CD4-positive, alpha-beta memory T cell (primary cell): ENCODE measurements around the gene ADM5. TPM values are rescaled to one million over a fixed set of nuclear protein-coding genes. Genes with fewer than 3 reads are reported as not detected.
A peak's percentile ranks its signal among the peaks of the same experiment; 100 is the strongest.

Source experiments
- CTCF ChIA-PET: fragments of 350-600 bp; sonication (Branson Sonifier 250); formaldehyde crosslinking; loops from one replicate; lab custom pipeline; 2021; ENCODE audit warnings: inconsistent platforms; ENCODE audit not compliant: partially characterized antibody; lab: Charles Lee
- POLR2A ChIA-PET: fragments of 350-600 bp; sonication (Branson Sonifier 250); formaldehyde crosslinking; loops from one replicate; lab custom pipeline; 2021; ENCODE audit not compliant: partially characterized antibody; lab: Charles Lee
- DNase-seq, 5 donors: peaks; one replicate each; pipeline versions ENCODE4 v3.0.0 to v3.0.0-alpha.2; 2020 to 2022; ENCODE audit warnings: mixed read lengths in 1 of 5
- H3K27ac ChIP-seq: one replicate; pipeline ENCODE4 v1.7.0; 2013; ENCODE audit warnings: low read depth, low read length
- H3K27me3 ChIP-seq: 2 replicates; pipeline ENCODE4 v1.7.0; 2013; ENCODE audit warnings: mild to moderate bottlenecking, low read length, moderate library complexity; ENCODE audit not compliant: insufficient read depth
- H3K36me3 ChIP-seq: 2 replicates; pipeline ENCODE4 v1.7.0; 2013; ENCODE audit warnings: mild to moderate bottlenecking, low read length, moderate library complexity; ENCODE audit not compliant: insufficient read depth
- H3K4me1 ChIP-seq: 2 replicates; pipeline ENCODE4 v1.7.0; 2013; ENCODE audit warnings: mild to moderate bottlenecking, low read length, moderate library complexity; ENCODE audit not compliant: insufficient read depth
- H3K4me3 ChIP-seq, 2 donors: one replicate each; pipeline ENCODE4 v1.7.0; 2013; ENCODE audit warnings: low read length in 2 of 2, mild to moderate bottlenecking in 1 of 2
- H3K9me3 ChIP-seq, 2 donors: one replicate each; pipeline ENCODE4 v1.7.0; 2013; ENCODE audit warnings: low read length in 2 of 2, control low read depth in 1 of 2; ENCODE audit not compliant: control insufficient read depth in 1 of 2
- H3K27ac Mint-ChIP-seq, 7 donors: one replicate each; pipeline ENCODE4 v1.8.0; 2020 to 2021; ENCODE audit warnings: mixed read lengths in 7 of 7, mild to moderate bottlenecking in 6 of 7, inconsistent platforms in 3 of 7, moderate library complexity in 3 of 7
- H3K27me3 Mint-ChIP-seq, 2 donors: one replicate each; pipeline ENCODE4 v1.8.0; 2020 to 2021; ENCODE audit warnings: mixed read lengths in 2 of 2
- H3K36me3 Mint-ChIP-seq, 2 donors: one replicate each; pipeline ENCODE4 v1.8.0; 2020 to 2021; ENCODE audit warnings: mixed read lengths in 2 of 2, inconsistent platforms in 1 of 2, mild to moderate bottlenecking in 1 of 2
- H3K4me1 Mint-ChIP-seq, 4 donors: one replicate each; pipeline ENCODE4 v1.8.0; 2020 to 2021; ENCODE audit warnings: mixed read lengths in 4 of 4, mild to moderate bottlenecking in 1 of 4
- H3K4me3 Mint-ChIP-seq, 8 donors: one replicate each; pipeline ENCODE4 v1.8.0; 2020 to 2021; ENCODE audit warnings: mixed read lengths in 8 of 8, mild to moderate bottlenecking in 7 of 8, moderate library complexity in 6 of 8, inconsistent platforms in 3 of 8
- H3K9me3 Mint-ChIP-seq, 8 donors: one replicate each; pipeline ENCODE4 v1.8.0; 2020 to 2021; ENCODE audit warnings: mixed read lengths in 8 of 8, mild to moderate bottlenecking in 5 of 8, inconsistent platforms in 3 of 8, moderate library complexity in 1 of 8
- intact Hi-C: fragments of 100-400 bp; cut with micrococcal nuclease; formaldehyde crosslinking; loops from one replicate; pipeline ENCODE4 v1.15.1; 2023
- polyA plus RNA-seq, 2 donors: library from polyadenylated mRNA; unstranded; fragments of 300-500 nt; fragmentation: Illumina TruSeq; gene quantifications; one replicate each; pipeline ENCODE4 v1.2.3, GENCODE V29; 2021
- total RNA-seq, 2 experiments: library from RNA; stranded (reverse); gene quantifications; one replicate each; pipeline ENCODE4 v1.2.3, GENCODE V29; 2021

Gene ADM5
- total and polyA plus RNA-seq, 4 experiments from 2014 or later: 0.24 to 4.4 (median 4.0) TPM; not detected in 1

GRCh38 chr19:49690079-49690655 is 773 bp downstream of the ADM5 start:
- POLR2A ChIA-PET: interaction anchor here (1.3 kb wide), 1 partner anchor 14 kb away, joined by 4 read pairs; no protein-coding TSS in a partner anchor
- peak in 1 of 5 donors; percentile 20 for DNase-seq
- H3K9me3 ChIP-seq: no peaks in the 10 kb centered on the region
- peak overlapping the region; percentile 85 to 94 (median 90) for H3K4me3 Mint-ChIP-seq
- H3K27ac Mint-ChIP-seq: peak overlapping the region in 6 of 7 donors; percentile 25 to 84 (median 47)
- CTCF ChIA-PET: interaction anchor here (0.9 to 1.6 kb wide), 4 partner anchors 9 to 27 kb away, joined by 3 to 5 read pairs (median 3); no protein-coding TSS in a partner anchor
- peaks cover 12% of the 10 kb centered on the region for H3K36me3 ChIP-seq
- H3K36me3 Mint-ChIP-seq: peaks cover 8 to 19% of the 10 kb centered on the region in 2 donors
- H3K4me1 Mint-ChIP-seq: peaks cover 14 to 27% (median 17%) of the 10 kb centered on the region in 4 donors
- peaks cover 4% of the 10 kb centered on the region for H3K27me3 ChIP-seq
- H3K9me3 Mint-ChIP-seq: no peaks in the 10 kb centered on the region
- intact Hi-C loops: no loop called here
- H3K27me3 Mint-ChIP-seq: peaks cover 10 to 16% of the 10 kb centered on the region in 2 donors
- H3K4me1 ChIP-seq: peaks cover 27% of the 10 kb centered on the region
- peak overlapping the region in 1 of 2 donors; percentile 49 for H3K4me3 ChIP-seq
- H3K27ac ChIP-seq: no peak overlapping the region

GRCh38 chr19:49690656-49691242 is 1.4 kb downstream of the ADM5 start, which contains the start of gene CPT1C:
TSS of gene CPT1C (plus strand) at chr19:49691116. CDS start at chr19:49692253, 1,137 bp downstream.
- intact Hi-C loops: no loop called here
- peaks cover 10 to 16% of the 10 kb centered on the region in 2 donors for H3K27me3 Mint-ChIP-seq
- peak within 1 kb of the TSS; percentile 38 to 84 (median 45) for H3K27ac Mint-ChIP-seq
- POLR2A ChIA-PET: interaction anchor here (1.0 kb wide), 1 partner anchor 13 kb away, joined by 3 read pairs; the partner anchor contains the start of gene PRMT1
- peaks cover 27% of the 10 kb centered on the region for H3K4me1 ChIP-seq
- H3K4me1 Mint-ChIP-seq: peaks cover 14 to 27% (median 17%) of the 10 kb centered on the region in 4 donors
- H3K36me3 ChIP-seq: peaks cover 6% of the 10 kb centered on the region
- H3K27ac ChIP-seq: peak within 1 kb of the TSS; percentile 30
- peak within 1 kb of the TSS; percentile 85 to 94 (median 90) for H3K4me3 Mint-ChIP-seq
- CTCF ChIA-PET: interaction anchor here (0.9 to 1.6 kb wide), 3 partner anchors 10 to 27 kb away, joined by 3 to 5 read pairs (median 3); no protein-coding TSS in a partner anchor
- H3K4me3 ChIP-seq: peak within 1 kb of the TSS in 1 of 2 donors; percentile 49
- no peaks in the 10 kb centered on the region for H3K9me3 Mint-ChIP-seq
- peaks cover 4% of the 10 kb centered on the region for H3K27me3 ChIP-seq
- no peaks in the 10 kb centered on the region for H3K9me3 ChIP-seq
- H3K36me3 Mint-ChIP-seq: peaks cover 5 to 13% of the 10 kb centered on the region in 2 donors
- peak; percentile 29 to 67 (median 40) for DNase-seq

GRCh38 chr19:49691243-49692146 is 2.1 kb downstream of the ADM5 start:
- peak overlapping the region; percentile 30 for H3K27ac ChIP-seq
- H3K4me1 Mint-ChIP-seq: peaks cover 14 to 27% (median 17%) of the 10 kb centered on the region in 4 donors
- no peaks in the 10 kb centered on the region for H3K9me3 Mint-ChIP-seq
- peaks cover 3 to 11% of the 10 kb centered on the region in 2 donors for H3K36me3 Mint-ChIP-seq
- H3K4me3 ChIP-seq: peak overlapping the region in 1 of 2 donors; percentile 49
- CTCF ChIA-PET: no interaction called here
- H3K4me1 ChIP-seq: peaks cover 27% of the 10 kb centered on the region
- POLR2A ChIA-PET: interaction anchor here (0.8 to 1.0 kb wide), 2 partner anchors 14 to 51 kb away, joined by 3 read pairs; partner anchors contain the start of gene PRMT1
- H3K36me3 ChIP-seq: no peaks in the 10 kb centered on the region
- H3K27me3 ChIP-seq: peaks cover 4% of the 10 kb centered on the region
- peak overlapping the region in 2 of 7 donors; percentile 43 to 45 for H3K27ac Mint-ChIP-seq
- H3K4me3 Mint-ChIP-seq: peak overlapping the region; percentile 85 to 94 (median 90)
- H3K9me3 ChIP-seq: no peaks in the 10 kb centered on the region
- intact Hi-C loops: no loop called here
- no peak for DNase-seq
- peaks cover 10 to 16% of the 10 kb centered on the region in 2 donors for H3K27me3 Mint-ChIP-seq

- Histone ChIP-seq H3K36me3 (no peaks in the 10 kb centered on the region), H3K27me3 (peaks cover 4% of the 10 kb centered on the region), H3K27ac (no peak overlapping the region), H3K4me1 (peaks cover 27% of the 10 kb centered on the region), H3K9me3 (no peaks in the 10 kb centered on the region), H3K4me3 (no peak overlapping the region)
- Mint-ChIP-seq H3K9me3 (no peaks in the 10 kb centered on the region), H3K4me3 (peak overlapping the region in 2 of 8 donors; percentile 12 to 17), H3K27me3 (peaks cover 10 to 16% of the 10 kb centered on the region in 2 donors), H3K27ac (no peak overlapping the region), H3K36me3 (peaks cover 3 to 11% of the 10 kb centered on the region in 2 donors), H3K4me1 (peaks cover 14 to 27% (median 17%) of the 10 kb centered on the region in 4 donors)
- POLR2A ChIA-PET: interaction anchor here (0.8 kb wide), 1 partner anchor 52 kb away, joined by 3 read pairs; no protein-coding TSS in a partner anchor
- no peak for DNase-seq
- CTCF ChIA-PET: no interaction called here
- intact Hi-C loops: no loop called here
These were observed 2.7 kb downstream of the ADM5 start for GRCh38 chr19:49692147-49692506.

GRCh38 chr19:49696115-49696514 is 6.7 kb downstream of the ADM5 start:
- POLR2A ChIA-PET: no interaction called here
- H3K4me3 Mint-ChIP-seq: no peak overlapping the region
- H3K27ac Mint-ChIP-seq: no peak overlapping the region

GRCh38 chr19:49696865-49697264 is 7.5 kb downstream of the ADM5 start:
- DNase-seq: no peak
- CTCF ChIA-PET: interaction anchor here (1.0 kb wide), 1 partner anchor 12 kb away, joined by 4 read pairs; no protein-coding TSS in a partner anchor
- no peak overlapping the region for H3K4me3 Mint-ChIP-seq
- H3K9me3 ChIP-seq: no peaks in the 10 kb centered on the region
- H3K27me3 ChIP-seq: peaks cover 4% of the 10 kb centered on the region
- H3K9me3 Mint-ChIP-seq: no peaks in the 10 kb centered on the region
- no peaks in the 10 kb centered on the region for H3K36me3 ChIP-seq
- H3K27ac Mint-ChIP-seq: peak overlapping the region in 1 of 7 donors; percentile 25
- H3K4me1 ChIP-seq: no peaks in the 10 kb centered on the region
- H3K27me3 Mint-ChIP-seq: peaks cover 3 to 4% of the 10 kb centered on the region in 2 donors
- no peak overlapping the region for H3K27ac ChIP-seq
- intact Hi-C loops: no loop called here
- H3K36me3 Mint-ChIP-seq: no peaks in the 10 kb centered on the region
- POLR2A ChIA-PET: no interaction called here
- H3K4me3 ChIP-seq: no peak overlapping the region
- H3K4me1 Mint-ChIP-seq: peaks cover 0 to 6% (median under 1%) of the 10 kb centered on the region in 4 donors

More at GRCh38 chr19:49696115-49696514, 6.7 kb downstream of the ADM5 start:
- H3K36me3 ChIP-seq: no peaks in the 10 kb centered on the region
- H3K9me3 Mint-ChIP-seq: no peaks in the 10 kb centered on the region
- intact Hi-C loops: no loop called here
- peaks cover 3 to 11% (median 4%) of the 10 kb centered on the region in 4 donors for H3K4me1 Mint-ChIP-seq
- no peaks in the 10 kb centered on the region for H3K9me3 ChIP-seq
- H3K27ac ChIP-seq: no peak overlapping the region
- CTCF ChIA-PET: interaction anchor here (0.5 to 1.2 kb wide), 4 partner anchors 11 to 512 kb away, joined by 3 to 5 read pairs (median 4); no protein-coding TSS in a partner anchor
- H3K4me1 ChIP-seq: peaks cover 6% of the 10 kb centered on the region
- peaks cover 4% of the 10 kb centered on the region for H3K27me3 ChIP-seq
- H3K36me3 Mint-ChIP-seq: no peaks in the 10 kb centered on the region
- H3K27me3 Mint-ChIP-seq: peaks cover 4 to 8% of the 10 kb centered on the region in 2 donors
- no peak for DNase-seq
- no peak overlapping the region for H3K4me3 ChIP-seq
